Stimulated activated CD8-positive, alpha-beta memory T cell treated with anti-CD3 and anti-CD28 coated beads, Interleukin-7, amount 100 ng/mL, for 4 hours (primary cell): ENCODE data around the gene PCNX3.

Experiments
- DNase-seq, 2 donors: peaks; one replicate each; pipeline ENCODE4 v3.0.0-alpha.2; 2020; ENCODE audit warnings: low read depth in 2 of 2

PCNX3 gene

GRCh38 chr11:65615229-65615949 is at the start of gene PCNX3:
Gene PCNX3 (plus strand): TSS chr11:65615776. CDS start chr11:65616312, 536 bp downstream.
- DNase-seq = peak; percentile 100

- no peak for DNase-seq
These were observed 46.2 kb upstream of the PCNX3 start for GRCh38 chr11:65569164-65569972.

- DNase-seq = peak; percentile 96 to 99
These were observed 45.3 kb upstream of the PCNX3 start, which contains the start of gene ZNRD2 for GRCh38 chr11:65569973-65570918. Gene ZNRD2 (plus strand): TSS chr11:65570477. CDS start chr11:65570492, 15 bp downstream.

- no peak for DNase-seq
These were observed 44.2 kb upstream of the PCNX3 start for GRCh38 chr11:65571420-65571819.

GRCh38 chr11:65571940-65572339 is 43.6 kb upstream of the PCNX3 start:
- no peak for DNase-seq

GRCh38 chr11:65572356-65573051 is 43.1 kb upstream of the PCNX3 start, which contains the start of gene FAM89B:
Gene FAM89B (plus strand): TSS chr11:65572538. CDS start chr11:65572670, 132 bp downstream.
- peak; percentile 81 to 83 for DNase-seq

- DNase-seq = no peak
These were observed 42.0 kb upstream of the PCNX3 start for GRCh38 chr11:65573391-65574079.

- DNase-seq = peak; percentile 66 to 87
These were observed 41.3 kb upstream of the PCNX3 start for GRCh38 chr11:65574109-65574810.

- DNase-seq = no peak
These were observed 40.6 kb upstream of the PCNX3 start for GRCh38 chr11:65574811-65575567.

GRCh38 chr11:65575568-65576231 is 39.9 kb upstream of the PCNX3 start, which contains the start of gene EHBP1L1:
Gene EHBP1L1 (plus strand): TSS chr11:65576053. CDS start chr11:65576303, 250 bp downstream.
- peak; percentile 51 to 74 for DNase-seq

- DNase-seq = peak in 1 of 2 donors; percentile 33
These were observed 39.2 kb upstream of the PCNX3 start for GRCh38 chr11:65576232-65576866.

GRCh38 chr11:65576867-65577755 is 38.5 kb upstream of the PCNX3 start:
- DNase-seq = peak in 1 of 2 donors; percentile 18

GRCh38 chr11:65577756-65578109 is 37.8 kb upstream of the PCNX3 start:
- DNase-seq = no peak

GRCh38 chr11:65578134-65578533 is 37.4 kb upstream of the PCNX3 start:
- no peak for DNase-seq

- DNase-seq = no peak
These were observed 36.9 kb upstream of the PCNX3 start for GRCh38 chr11:65578667-65579066.

GRCh38 chr11:65579291-65579690 is 36.3 kb upstream of the PCNX3 start:
- no peak for DNase-seq
